ENCODE data around the gene USP2.

DNA sequence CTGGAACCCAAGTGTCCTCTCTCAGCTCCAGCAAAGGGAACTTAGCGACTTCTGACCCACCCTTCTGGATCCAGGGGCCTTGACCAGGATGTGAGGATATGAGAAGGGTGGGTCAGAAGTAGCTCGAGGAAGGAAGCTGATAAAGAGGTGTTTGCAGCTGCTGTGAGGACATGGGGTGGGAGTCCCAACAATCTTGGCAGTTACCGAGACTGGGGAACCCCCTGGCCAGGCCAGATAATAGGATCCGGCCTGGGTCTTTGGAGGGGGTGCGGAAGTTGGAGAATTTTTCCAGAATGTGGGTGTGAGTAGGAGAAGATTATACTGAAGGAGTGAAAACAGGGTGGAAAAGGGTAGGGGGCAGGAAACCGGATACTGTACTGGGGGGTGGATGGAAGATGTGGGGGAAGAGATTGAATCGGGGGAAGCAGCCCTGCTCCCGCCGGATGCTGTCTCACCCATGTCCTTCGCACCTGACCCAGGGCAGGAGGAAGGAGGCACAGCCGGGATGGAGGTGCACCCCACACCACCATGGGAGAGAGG is 61.7 kb downstream of the USP2 start:
- TF ChIP-seq EZH2 (IDR thresholded peaks at IDR 0.05; ENCODE audit: borderline replicate concordance, low read length): no peak
- TF ChIP-seq CTCF (conservative IDR thresholded peaks at IDR 0.05 in 1 of 2, IDR thresholded peaks at IDR 0.05 in 1 of 2; ENCODE audit: extremely low read depth in 1 of 2, insufficient read depth in 1 of 2, low read depth in 1 of 2, low read length in 2 of 2): no peak

Data from mammary epithelial cell (primary cell).